NCI-H526 treated with DMSO at 0.1 percent for 48 hours (cell line): ENCODE measurements around the gene EVC.

Source experiments
- DNase-seq: peaks from one replicate; lab custom pipeline; 2025; lab: John Stamatoyannopoulos, UW

The EVC gene

GRCh38 chr4:5730993-5731990 is 20.3 kb downstream of the EVC start:
- DNase-seq, result no peak

GRCh38 chr4:5732158-5732557 is 21.2 kb downstream of the EVC start:
- DNase-seq, result no peak

DNA sequence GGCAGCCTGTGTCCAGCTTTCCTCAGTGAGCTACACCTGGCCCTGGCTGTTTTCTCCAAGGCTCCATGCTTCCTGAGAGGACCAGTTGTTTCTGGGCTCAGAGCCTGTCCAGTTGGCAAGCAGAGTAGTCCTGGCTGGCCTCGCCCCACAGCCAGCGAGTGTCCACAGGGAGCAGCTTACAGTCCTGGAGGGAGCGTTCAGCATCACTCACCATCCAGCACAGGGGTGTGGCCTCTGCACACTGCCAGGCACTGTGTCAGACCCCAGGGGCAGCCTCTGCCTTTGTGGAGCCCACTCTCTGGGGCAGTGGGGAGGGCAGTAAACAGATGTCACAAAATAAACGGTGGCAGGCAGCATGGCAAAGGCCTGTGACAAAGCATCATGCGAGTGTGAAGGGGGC is 23.9 kb downstream of the EVC start:
- no peak for DNase-seq

- no peak for DNase-seq
These were observed 24.5 kb downstream of the EVC start for GRCh38 chr4:5735463-5735862.

- no peak for DNase-seq
These were observed 27.1 kb downstream of the EVC start for GRCh38 chr4:5738061-5738460.

DNA sequence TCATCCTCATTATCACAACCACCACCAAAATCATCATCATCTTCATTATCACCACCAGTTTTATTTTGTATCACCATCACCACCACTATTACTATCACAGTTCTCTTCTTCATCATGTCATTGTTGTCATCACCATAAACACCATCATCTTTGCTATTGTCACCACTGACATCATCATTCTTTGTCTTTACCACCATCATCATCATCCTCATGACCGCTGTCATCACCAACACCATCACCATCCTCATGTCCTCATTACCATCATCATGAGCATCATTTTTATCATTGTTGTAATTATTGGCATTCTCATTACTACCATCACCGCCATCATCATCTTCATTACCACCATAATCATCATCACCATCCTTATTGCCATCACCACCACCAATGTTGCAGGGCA is 31.4 kb downstream of the EVC start:
- no peak for DNase-seq

GRCh38 chr4:5742968-5743367 is 32.0 kb downstream of the EVC start:
- DNase-seq, result no peak

- no peak for DNase-seq
These were observed 35.2 kb downstream of the EVC start for GRCh38 chr4:5746250-5746649.

- DNase-seq, result no peak
These were observed 36.1 kb downstream of the EVC start for GRCh38 chr4:5746829-5747737.

GRCh38 chr4:5747738-5748375 is 36.9 kb downstream of the EVC start:
- no peak for DNase-seq

DNA sequence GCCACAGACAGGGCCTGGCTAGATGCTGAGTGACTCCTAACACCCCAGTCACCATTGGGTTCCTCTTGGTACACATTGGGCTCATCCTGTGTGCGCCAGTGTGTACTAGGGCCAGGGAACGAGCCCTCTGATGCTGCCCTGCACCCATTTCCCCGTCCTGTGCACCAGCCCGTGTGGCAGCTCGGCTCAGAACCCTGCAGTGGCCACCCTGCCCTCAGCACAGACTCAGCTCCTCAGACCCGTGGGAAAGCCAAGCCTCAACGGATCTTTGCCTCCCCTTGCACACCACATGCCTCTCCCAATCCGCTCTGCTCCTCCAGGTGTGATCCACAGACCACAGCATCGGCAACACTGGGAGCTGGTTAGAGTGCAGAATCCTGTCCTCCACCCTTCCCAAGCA is 38.6 kb downstream of the EVC start:
- no peak for DNase-seq

DNA sequence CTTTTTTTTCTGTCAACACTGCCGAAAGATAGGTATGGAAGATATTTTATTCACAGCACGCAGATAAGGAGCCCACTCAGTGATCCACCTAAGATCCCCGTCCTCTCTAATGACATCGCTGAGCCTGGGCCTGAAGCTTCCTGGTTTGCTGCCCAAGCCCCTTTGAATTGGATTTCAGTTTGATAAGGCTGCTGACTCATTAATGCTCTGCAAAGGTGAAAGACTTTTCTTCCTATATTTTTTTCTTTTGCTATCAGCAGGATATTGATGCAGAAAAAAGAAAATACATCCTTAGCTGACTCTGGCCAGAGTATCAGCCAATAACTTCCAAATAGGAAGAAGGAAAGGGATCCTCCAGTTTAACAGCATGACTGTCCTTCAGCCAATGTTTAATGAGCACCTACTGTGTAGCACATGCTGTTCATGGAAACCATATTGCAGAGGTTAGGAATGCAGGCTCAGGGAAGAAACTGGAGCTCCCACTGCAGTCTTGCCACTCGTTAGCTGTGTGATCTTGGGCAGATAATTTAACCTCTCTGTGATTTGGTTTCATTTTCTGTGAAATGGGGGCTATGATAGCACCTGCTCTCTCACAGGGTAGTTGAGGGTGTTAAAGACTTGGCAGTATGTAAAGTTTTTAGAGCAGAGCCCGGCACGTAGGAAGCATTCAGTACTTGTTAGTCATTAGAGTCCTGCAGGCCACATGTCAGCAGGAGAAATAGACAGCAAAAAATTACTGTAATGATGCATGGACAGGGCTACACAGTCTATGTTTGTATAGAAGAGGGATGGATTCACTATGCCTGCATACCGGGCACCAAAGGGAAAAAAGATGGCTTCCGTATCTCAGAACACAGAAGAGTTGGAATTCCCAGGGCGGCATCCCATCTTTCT is 39.3 kb downstream of the EVC start:
- no peak for DNase-seq

- no peak for DNase-seq
These were observed 40.1 kb downstream of the EVC start for GRCh38 chr4:5750946-5751665.

DNA sequence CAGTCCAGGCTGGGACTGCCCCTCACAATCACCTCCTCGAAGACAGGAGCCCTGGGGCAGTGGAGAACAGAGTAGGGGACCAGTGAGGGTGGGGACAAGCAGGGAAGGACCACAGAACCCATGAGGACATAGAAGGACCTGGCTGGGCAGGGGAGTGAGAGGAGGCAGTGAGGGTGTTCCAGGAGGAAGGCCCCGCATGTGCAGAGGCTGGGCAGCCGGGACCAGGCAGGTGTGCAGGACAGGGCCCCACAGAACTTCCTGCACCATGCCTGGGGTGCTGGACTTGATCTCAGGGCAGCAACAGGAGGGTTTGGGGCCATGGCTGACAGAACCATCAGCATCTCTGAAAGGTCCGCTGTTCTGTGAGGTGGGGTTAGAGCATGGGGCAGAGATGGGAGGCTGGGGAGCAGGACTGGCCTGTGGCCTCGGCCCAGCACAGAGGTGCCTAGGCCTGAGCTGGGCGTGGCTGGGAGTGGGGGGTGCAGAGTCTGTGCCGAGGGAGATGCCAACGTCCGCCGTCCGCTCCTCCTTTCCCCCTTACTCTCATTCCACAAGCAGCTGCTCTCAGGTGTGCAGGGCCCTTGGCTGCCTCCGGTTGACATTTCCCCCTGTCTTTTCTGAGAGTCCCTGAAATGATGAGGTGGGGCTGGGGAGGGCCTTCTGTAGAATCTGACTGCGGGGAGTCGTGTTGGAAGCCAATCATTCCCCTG is 40.8 kb downstream of the EVC start:
- no peak for DNase-seq

DNA sequence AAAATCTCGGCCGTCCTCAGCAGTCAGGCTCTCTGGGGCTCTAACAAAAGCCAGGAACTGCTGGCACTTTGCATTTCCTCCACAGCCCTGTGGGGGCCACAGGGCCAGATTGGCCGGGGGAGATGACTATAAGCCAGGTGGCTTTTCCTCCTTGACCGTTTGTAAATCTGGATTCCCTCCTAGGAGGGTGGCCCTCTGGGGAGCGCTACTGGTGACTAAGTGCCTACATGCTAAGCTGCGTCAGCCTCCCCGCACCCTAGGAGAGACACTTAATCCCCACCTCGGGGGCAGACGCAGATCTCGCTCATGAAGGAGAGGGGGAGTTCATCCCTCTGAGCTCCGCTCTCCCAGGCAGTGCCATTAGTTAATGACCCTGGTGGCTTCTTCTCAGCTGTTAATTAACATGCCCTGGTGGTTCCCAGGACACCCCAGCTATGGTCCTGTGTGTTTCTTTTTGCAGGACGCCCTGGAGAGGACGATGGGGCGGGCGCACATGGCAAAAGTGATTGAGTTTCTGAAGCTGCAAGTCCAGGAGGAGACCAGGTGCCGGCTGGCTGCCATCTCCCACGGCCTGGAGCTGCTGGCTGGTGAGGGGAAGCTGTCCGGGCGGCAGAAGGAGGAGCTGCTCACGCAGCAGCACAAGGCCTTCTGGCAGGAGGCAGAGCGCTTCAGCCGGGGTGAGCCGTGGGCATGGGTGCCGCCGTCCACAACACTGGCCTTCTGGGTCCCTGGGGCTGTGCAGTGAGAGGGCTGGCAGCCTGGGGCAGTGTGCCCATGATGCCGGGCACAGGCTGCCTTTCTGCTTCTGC is 41.6 kb downstream of the EVC start:
- DNase-seq, result no peak

GRCh38 chr4:5753366-5753765 is 42.4 kb downstream of the EVC start:
- DNase-seq, result no peak

DNA sequence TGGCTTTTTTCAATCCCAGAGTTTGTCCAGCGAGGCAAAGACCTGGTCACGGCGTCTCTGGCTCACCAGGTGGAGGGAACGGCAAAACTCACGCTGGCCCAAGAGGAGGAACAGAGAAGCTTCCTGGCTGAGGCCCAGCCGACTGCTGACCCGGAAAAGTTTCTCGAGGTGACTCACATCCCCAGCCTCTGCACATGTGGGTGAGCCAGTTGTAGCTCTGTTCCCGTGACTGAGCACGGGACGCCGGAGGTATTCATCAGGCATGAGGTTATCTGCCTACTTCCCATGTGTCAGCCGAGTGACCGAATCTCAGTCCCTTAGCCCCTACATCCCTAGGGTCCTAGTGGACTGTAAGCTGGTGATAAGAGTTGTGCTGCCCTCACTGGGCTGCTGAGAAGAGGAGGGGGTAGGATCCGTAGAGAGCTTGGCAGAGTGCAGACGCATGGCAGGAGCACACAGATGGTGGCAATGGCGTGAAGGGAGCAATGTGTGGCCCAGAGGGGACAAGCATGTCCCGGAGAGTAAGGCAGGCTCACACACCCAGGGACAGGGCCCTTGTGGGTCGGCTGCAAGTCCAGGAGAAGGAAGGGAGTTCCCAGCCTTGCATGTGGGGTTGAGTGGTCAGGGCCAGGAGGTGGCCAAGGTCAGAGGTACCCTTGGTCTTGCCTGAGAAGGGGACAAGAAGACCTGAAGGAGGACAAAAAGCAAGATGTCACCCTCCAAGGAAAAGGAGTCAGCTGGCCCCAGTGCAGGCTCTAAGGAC is 42.9 kb downstream of the EVC start:
- no peak for DNase-seq

GRCh38 chr4:5754529-5754881 is 43.5 kb downstream of the EVC start:
- DNase-seq, result no peak
